ENCODE data around the gene AKAP8.

AKAP8 gene

DNA sequence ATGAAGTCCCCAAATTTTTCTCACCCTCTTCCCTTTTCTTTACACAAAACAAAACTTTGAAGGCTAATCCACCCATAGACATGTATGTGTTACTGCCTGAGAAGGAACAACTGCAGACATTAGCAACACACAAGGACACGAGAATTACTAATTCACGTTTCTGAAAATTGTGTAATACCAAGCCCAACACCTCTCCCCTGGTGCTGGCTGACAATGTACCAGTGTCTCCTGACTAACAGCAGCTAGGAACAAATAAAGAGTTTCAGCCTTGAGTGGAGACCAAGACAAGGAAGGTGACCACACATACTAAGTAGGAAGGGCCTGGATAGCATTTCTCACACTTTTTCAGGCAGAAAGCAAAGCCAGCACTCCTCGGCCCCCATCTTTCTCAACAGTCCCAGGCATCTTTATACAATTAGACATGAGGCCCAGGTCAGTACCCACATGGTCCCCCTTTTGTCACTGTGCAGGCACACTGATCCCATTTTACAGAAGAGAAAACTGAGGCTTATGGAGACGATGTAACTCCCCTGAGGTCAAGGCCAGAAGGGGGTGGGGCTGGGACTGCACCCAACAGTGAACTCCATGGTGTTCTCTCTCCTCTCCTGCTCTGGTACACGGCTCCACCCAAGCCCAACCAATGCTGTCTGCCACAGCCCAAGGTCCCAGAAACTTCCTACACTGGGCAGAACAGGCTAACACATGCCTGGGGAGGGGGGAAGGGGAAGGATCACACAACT lies 55.9 kb downstream of the AKAP8 start:
- no peaks in the 10 kb centered on the region for H3K36me3 ChIP-seq (ENCODE audit: control insufficient read depth, low read depth, low read length)
- H3K27ac ChIP-seq (ENCODE audit: low read length) = no peak overlapping the region
- H3K4me3 ChIP-seq (ENCODE audit: low read length) = no peak overlapping the region
- no peaks in the 10 kb centered on the region for H3K27me3 ChIP-seq (ENCODE audit: control insufficient read depth, insufficient read depth, low read length)
- H3K9ac ChIP-seq (ENCODE audit: low read length) = no peak overlapping the region
- H3K4me1 ChIP-seq (ENCODE audit: control insufficient read depth, low read depth, low read length) = peaks cover 10% of the 10 kb centered on the region
- no peaks in the 10 kb centered on the region for H3K9me3 ChIP-seq (ENCODE audit: control insufficient read depth, low read depth, low read length)

DNA sequence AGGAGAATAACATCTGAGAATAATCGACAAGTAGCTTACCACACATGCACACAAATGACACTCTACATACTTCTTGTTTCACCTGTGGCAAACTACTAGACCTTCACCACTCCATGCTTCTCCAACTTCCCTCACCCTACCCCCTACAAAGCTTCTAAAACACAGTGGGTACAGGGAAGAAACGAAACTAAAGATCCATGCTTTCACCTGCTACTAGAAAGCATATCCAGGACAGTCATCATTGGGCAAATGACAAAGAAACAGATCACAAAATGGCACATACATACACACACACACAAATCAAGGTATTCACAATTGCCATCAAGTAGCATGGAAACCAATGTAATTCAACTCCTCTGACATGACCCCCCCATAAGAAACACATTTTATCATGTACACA lies 57.8 kb downstream of the AKAP8 start:
- no peak overlapping the region for H3K27ac ChIP-seq (ENCODE audit: low read length)

DNA sequence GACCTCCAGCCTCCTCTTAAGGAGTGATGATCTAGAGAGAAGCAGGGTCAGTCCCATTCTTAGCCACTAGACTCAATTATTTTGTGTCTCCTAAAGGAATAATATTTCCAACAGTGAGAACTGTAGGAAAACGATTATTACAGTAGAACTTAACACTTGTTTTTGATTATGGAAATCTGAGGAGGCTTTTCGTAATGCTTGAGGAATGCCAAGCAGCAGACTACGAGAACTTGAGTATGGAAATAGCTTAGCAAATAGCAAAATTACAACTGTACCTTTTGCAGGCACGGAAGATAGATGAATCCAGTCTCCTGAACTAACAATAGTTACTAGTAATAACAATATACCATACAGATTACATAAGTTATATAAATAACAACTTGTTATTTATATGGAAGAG lies 59.5 kb downstream of the AKAP8 start:
- H3K9ac ChIP-seq (ENCODE audit: low read length) = no peak overlapping the region
- H3K4me1 ChIP-seq (ENCODE audit: control insufficient read depth, low read depth, low read length) = peaks cover 14% of the 10 kb centered on the region
- no peaks in the 10 kb centered on the region for H3K9me3 ChIP-seq (ENCODE audit: control insufficient read depth, low read depth, low read length)
- H3K27me3 ChIP-seq (ENCODE audit: control insufficient read depth, insufficient read depth, low read length) = no peaks in the 10 kb centered on the region
- H3K36me3 ChIP-seq (ENCODE audit: control insufficient read depth, low read depth, low read length) = no peaks in the 10 kb centered on the region
- no peak overlapping the region for H3K4me3 ChIP-seq (ENCODE audit: low read length)
- H3K27ac ChIP-seq (ENCODE audit: low read length) = no peak overlapping the region

More for the DNA sequence above, 57.8 kb downstream of the AKAP8 start:
- H3K27me3 ChIP-seq (ENCODE audit: control insufficient read depth, insufficient read depth, low read length) = no peaks in the 10 kb centered on the region
- H3K9me3 ChIP-seq (ENCODE audit: control insufficient read depth, low read depth, low read length) = no peaks in the 10 kb centered on the region
- no peaks in the 10 kb centered on the region for H3K36me3 ChIP-seq (ENCODE audit: control insufficient read depth, low read depth, low read length)
- no peak overlapping the region for H3K4me3 ChIP-seq (ENCODE audit: low read length)
- no peak overlapping the region for H3K9ac ChIP-seq (ENCODE audit: low read length)
- peaks cover 20% of the 10 kb centered on the region for H3K4me1 ChIP-seq (ENCODE audit: control insufficient read depth, low read depth, low read length)

DNA sequence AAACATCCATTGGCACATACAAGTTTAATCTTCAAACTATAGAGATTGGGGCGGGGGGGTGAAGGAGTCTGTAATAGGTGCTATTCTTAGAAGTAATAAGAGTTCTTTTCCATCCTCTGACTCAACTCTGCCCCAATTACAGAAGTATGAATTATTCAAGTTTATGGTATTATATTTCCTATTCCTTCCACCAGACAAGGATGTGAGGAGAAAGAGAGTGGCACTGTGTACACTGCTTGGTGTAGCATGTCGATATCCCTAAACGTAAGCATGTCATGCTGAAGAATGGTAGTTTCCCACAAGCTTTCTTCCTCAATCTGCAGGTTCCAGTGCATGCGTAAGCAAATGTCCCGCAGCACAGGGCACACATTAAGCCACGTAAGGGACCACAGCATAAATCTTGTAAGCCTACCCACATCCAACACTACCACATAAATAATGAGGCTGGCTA lies 61.3 kb downstream of the AKAP8 start:
- Histone ChIP-seq H3K27ac (ENCODE audit: low read length) (no peak overlapping the region), H3K4me3 (ENCODE audit: low read length) (no peak overlapping the region), H3K9ac (ENCODE audit: low read length) (no peak overlapping the region), H3K36me3 (ENCODE audit: control insufficient read depth, low read depth, low read length) (no peaks in the 10 kb centered on the region), H3K4me1 (ENCODE audit: control insufficient read depth, low read depth, low read length) (peaks cover 11% of the 10 kb centered on the region), H3K27me3 (ENCODE audit: control insufficient read depth, insufficient read depth, low read length) (no peaks in the 10 kb centered on the region), H3K9me3 (ENCODE audit: control insufficient read depth, low read depth, low read length) (no peaks in the 10 kb centered on the region)

DNA sequence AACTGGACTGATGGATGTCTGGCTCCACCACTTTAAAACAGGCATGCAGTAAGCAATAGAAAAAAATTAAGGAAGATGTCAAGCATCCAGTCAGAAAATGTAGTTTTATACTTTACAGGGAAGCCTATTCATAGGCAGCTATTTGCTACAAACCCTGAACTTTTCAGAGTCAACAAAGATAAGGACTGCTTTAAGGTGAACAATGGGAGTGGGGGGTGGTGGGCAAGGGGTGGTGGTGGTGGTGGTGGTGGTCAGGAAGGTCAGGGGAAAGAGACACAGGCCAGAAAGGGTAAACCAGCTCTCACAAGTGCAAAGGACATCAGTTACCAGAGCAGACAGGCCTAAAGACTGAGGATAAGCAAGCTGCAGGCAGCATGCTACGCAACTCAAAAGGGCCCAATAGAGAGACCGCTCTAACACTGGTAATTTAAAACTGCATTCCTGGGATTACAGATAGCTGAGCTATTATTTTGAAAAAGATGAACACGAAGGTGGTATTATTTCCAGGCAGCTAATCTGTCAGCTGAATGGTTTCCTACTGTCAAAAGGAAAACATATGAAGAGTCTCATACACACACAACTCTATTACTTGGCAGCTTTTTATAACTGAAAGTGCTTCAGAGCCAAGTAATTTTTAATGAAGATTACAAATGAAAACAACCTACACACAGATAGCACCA lies 62.1 kb downstream of the AKAP8 start:
- Histone ChIP-seq H3K9ac (ENCODE audit: low read length) (no peak overlapping the region), H3K27me3 (ENCODE audit: control insufficient read depth, insufficient read depth, low read length) (no peaks in the 10 kb centered on the region), H3K4me3 (ENCODE audit: low read length) (no peak overlapping the region), H3K36me3 (ENCODE audit: control insufficient read depth, low read depth, low read length) (no peaks in the 10 kb centered on the region), H3K4me1 (ENCODE audit: control insufficient read depth, low read depth, low read length) (peaks cover 11% of the 10 kb centered on the region), H3K27ac (ENCODE audit: low read length) (no peak overlapping the region), H3K9me3 (ENCODE audit: control insufficient read depth, low read depth, low read length) (no peaks in the 10 kb centered on the region)

DNA sequence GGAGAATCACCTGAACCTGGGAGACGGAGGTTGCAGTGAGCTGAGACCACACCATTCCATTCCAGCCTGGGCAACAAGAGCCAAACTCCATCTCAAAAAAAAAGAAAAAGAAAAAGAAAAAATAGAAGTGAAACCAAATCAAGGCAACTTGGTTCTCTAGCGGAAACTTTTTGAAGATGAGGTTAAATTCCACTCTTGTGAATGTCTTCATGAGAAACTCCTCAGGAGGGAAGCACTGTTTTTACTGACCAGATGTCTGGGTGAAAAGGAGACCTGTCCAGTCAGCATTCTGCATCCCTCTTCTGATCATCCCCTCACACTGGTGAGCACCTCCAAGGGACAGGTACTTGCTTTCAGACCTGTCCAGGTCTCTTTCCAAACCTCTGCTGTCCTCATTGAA lies 63.1 kb downstream of the AKAP8 start:
- no peak overlapping the region for H3K4me3 ChIP-seq (ENCODE audit: low read length)
- no peaks in the 10 kb centered on the region for H3K36me3 ChIP-seq (ENCODE audit: control insufficient read depth, low read depth, low read length)
- H3K4me1 ChIP-seq (ENCODE audit: control insufficient read depth, low read depth, low read length) = peaks cover 11% of the 10 kb centered on the region
- no peaks in the 10 kb centered on the region for H3K27me3 ChIP-seq (ENCODE audit: control insufficient read depth, insufficient read depth, low read length)
- H3K9me3 ChIP-seq (ENCODE audit: control insufficient read depth, low read depth, low read length) = no peaks in the 10 kb centered on the region
- H3K9ac ChIP-seq (ENCODE audit: low read length) = no peak overlapping the region
- H3K27ac ChIP-seq (ENCODE audit: low read length) = no peak overlapping the region

DNA sequence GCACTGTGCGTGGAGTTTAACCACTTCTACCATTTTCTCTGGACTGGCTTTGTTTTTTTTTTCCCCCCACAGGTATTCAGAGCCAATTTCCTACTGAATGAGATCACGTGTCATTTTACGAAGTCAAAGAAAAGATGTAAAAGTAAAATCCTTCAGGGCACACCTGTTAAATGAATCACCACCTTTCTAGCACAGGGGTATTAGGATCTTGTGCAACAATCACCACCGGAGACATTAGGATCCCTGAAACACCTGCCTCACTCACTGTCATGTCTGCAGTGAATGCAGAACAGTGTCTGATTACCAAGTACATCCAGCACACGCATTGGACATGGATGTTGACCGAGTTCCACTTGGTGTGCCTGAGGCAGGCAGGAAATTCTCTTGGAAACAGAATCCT lies 64.5 kb downstream of the AKAP8 start:
- Histone ChIP-seq H3K9ac (ENCODE audit: low read length) (no peak overlapping the region), H3K27ac (ENCODE audit: low read length) (no peak overlapping the region), H3K36me3 (ENCODE audit: control insufficient read depth, low read depth, low read length) (no peaks in the 10 kb centered on the region), H3K4me3 (ENCODE audit: low read length) (no peak overlapping the region), H3K4me1 (ENCODE audit: control insufficient read depth, low read depth, low read length) (peaks cover 11% of the 10 kb centered on the region), H3K27me3 (ENCODE audit: control insufficient read depth, insufficient read depth, low read length) (no peaks in the 10 kb centered on the region), H3K9me3 (ENCODE audit: control insufficient read depth, low read depth, low read length) (no peaks in the 10 kb centered on the region)

DNA sequence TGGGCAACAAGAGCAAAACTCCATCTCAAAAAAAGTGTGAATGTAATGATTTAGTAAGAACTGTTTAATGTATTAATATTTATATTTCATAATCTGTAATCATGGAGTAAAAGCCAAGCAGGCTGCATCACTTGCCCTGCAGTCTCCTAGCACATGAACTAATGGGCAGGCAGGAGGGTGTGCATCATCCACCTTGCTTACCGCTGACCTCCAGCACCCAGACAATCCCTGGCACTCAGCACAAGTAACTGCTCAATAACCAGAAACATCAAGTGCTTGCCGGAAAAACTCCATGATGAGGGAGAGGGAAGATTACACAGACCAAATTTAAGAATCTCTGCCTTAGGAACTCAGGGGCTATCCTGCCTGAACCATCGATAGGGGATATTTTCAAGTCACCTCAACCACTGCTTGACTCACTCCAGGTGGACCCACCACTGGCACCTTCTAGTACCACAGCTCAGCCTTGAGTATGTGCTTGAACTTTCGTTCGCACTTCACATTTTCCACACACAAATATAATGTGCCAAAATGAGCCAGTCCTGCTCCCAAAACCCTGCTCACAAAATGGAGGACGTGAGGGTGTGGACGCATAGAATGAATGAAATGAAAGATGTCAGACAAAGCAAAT lies 65.8 kb downstream of the AKAP8 start:
- Histone ChIP-seq H3K36me3 (ENCODE audit: control insufficient read depth, low read depth, low read length) (no peaks in the 10 kb centered on the region), H3K4me3 (ENCODE audit: low read length) (no peak overlapping the region), H3K27ac (ENCODE audit: low read length) (no peak overlapping the region), H3K9ac (ENCODE audit: low read length) (no peak overlapping the region), H3K9me3 (ENCODE audit: control insufficient read depth, low read depth, low read length) (no peaks in the 10 kb centered on the region), H3K27me3 (ENCODE audit: control insufficient read depth, insufficient read depth, low read length) (no peaks in the 10 kb centered on the region), H3K4me1 (ENCODE audit: control insufficient read depth, low read depth, low read length) (peaks cover 11% of the 10 kb centered on the region)

DNA sequence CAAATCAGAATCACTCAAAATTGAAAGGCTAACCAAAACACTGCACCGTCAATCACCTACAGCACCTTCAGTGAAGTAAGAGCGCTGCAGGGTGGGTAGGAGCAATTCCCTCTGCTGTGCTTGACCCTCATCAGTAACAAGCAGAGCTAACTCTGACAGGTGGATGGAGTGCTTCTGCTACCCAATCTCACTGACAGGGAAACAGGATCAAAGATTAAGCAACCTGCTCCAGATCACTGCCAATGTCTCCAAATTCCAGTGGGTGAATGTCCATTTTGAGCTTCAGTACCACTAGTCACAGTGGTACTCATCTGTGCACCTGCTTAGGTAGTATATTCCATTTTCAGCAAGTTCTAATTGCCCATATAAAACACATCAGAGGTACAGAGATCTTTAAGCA lies 72.4 kb downstream of the AKAP8 start:
- Histone ChIP-seq H3K27me3 (ENCODE audit: control insufficient read depth, insufficient read depth, low read length) (no peaks in the 10 kb centered on the region), H3K36me3 (ENCODE audit: control insufficient read depth, low read depth, low read length) (no peaks in the 10 kb centered on the region), H3K27ac (ENCODE audit: low read length) (no peak overlapping the region), H3K4me3 (ENCODE audit: low read length) (no peak overlapping the region), H3K4me1 (ENCODE audit: control insufficient read depth, low read depth, low read length) (no peaks in the 10 kb centered on the region), H3K9ac (ENCODE audit: low read length) (no peak overlapping the region), H3K9me3 (ENCODE audit: control insufficient read depth, low read depth, low read length) (no peaks in the 10 kb centered on the region)

DNA sequence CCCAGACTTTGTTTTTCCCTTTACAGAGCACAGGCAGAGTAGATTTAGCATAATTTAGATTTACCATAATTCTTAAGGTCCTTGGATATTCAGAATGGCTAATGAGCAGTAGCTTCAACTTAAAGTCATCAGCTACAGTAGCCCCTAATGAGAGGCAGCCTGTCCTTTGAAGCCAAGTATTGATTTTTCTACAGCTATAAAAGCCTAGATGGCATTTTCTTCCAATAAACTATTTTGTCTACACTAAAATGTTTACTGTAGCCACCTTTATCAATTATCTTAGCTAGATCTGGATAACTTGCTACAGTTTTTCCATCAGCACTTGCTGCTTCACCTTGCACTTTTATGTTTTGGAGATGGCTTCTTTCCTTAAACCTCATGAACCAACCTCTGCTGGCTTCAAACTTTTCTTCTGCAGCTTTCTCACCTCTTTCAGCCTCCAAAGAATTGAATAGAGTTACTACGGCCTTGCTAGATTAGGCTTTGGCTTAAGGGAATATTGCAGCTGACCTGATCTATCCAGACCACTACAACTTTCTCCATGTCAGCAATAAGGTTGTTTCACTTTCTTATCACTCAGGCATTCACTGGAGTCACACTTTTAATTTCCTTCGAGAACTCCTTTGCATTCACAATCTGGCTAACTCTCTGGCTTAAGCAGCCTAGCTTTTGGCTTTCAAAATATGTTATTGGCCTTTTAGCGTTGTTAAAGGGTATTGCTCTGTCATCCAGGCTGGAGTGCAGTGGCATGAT lies 73.8 kb downstream of the AKAP8 start:
- H3K9me3 ChIP-seq (ENCODE audit: control insufficient read depth, low read depth, low read length) = no peaks in the 10 kb centered on the region
- H3K4me1 ChIP-seq (ENCODE audit: control insufficient read depth, low read depth, low read length) = no peaks in the 10 kb centered on the region
- no peak overlapping the region for H3K27ac ChIP-seq (ENCODE audit: low read length)
- no peak overlapping the region for H3K9ac ChIP-seq (ENCODE audit: low read length)
- H3K36me3 ChIP-seq (ENCODE audit: control insufficient read depth, low read depth, low read length) = no peaks in the 10 kb centered on the region
- H3K27me3 ChIP-seq (ENCODE audit: control insufficient read depth, insufficient read depth, low read length) = no peaks in the 10 kb centered on the region
- H3K4me3 ChIP-seq (ENCODE audit: low read length) = no peak overlapping the region

DNA sequence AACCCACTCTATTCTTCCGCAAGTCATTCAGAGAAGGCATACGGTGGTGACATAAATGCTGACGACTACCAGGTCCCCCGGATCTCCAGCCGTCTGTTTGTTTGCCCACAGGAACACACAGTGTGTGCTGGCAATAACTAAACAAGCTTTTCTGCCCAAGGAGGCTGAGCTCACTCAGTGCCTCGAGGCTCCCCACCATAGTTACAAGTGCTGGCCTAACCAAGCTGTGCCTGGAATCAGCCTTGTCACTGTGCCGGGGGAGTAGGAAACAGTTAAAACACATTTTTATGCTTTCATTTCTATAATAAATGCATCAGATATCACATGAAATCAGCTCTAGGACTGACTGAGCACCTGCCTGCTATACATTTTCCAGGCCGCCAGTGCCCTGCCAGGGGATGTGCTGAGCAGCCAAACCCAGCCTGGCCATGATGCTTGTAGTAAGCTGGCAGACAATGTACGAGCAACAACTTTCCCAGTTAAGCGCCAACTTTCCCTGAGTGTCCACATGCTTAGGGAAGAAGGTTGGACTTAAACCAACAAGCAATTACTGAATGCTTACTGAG lies 75.4 kb downstream of the AKAP8 start:
- Histone ChIP-seq H3K36me3 (ENCODE audit: control insufficient read depth, low read depth, low read length) (no peaks in the 10 kb centered on the region), H3K27ac (ENCODE audit: low read length) (no peak overlapping the region), H3K4me1 (ENCODE audit: control insufficient read depth, low read depth, low read length) (peaks cover 4% of the 10 kb centered on the region)

More for the DNA sequence above, 75.4 kb downstream of the AKAP8 start:
- no peaks in the 10 kb centered on the region for H3K27me3 ChIP-seq (ENCODE audit: control insufficient read depth, insufficient read depth, low read length)
- H3K4me3 ChIP-seq (ENCODE audit: low read length) = no peak overlapping the region
- H3K9me3 ChIP-seq (ENCODE audit: control insufficient read depth, low read depth, low read length) = no peaks in the 10 kb centered on the region
- no peak overlapping the region for H3K9ac ChIP-seq (ENCODE audit: low read length)

Data from iPS-18a (cell line).